GM21576 (cell line): ENCODE results near the gene PPP1R3G.

Experiments used
- ATAC-seq: cut with Tn5 transposase; IDR thresholded peaks from one replicate; pipeline ENCODE4 v1.9.1; 2021; ENCODE audit warnings: mild to moderate bottlenecking, moderate library complexity; ENCODE audit not compliant: unreplicated experiment

PPP1R3G gene

GRCh38 chr6:5071216-5071615 is 13.9 kb upstream of the PPP1R3G start:
- no peak for ATAC-seq

- no peak for ATAC-seq
These were observed 12.7 kb upstream of the PPP1R3G start for GRCh38 chr6:5072440-5072839.

- no peak for ATAC-seq
These were observed 11.1 kb upstream of the PPP1R3G start for GRCh38 chr6:5073992-5074391.

GRCh38 chr6:5076931-5077330 is 8.2 kb upstream of the PPP1R3G start:
- ATAC-seq, result no peak

- ATAC-seq, result peak; percentile 67
These were observed 6.9 kb upstream of the PPP1R3G start for GRCh38 chr6:5078121-5078669.

GRCh38 chr6:5079692-5080091 is 5.4 kb upstream of the PPP1R3G start:
- ATAC-seq, result no peak

GRCh38 chr6:5080574-5080973 is 4.6 kb upstream of the PPP1R3G start:
- no peak for ATAC-seq

- ATAC-seq, result no peak
These were observed 4.0 kb upstream of the PPP1R3G start for GRCh38 chr6:5081182-5081581.

- no peak for ATAC-seq
These were observed 3.2 kb upstream of the PPP1R3G start for GRCh38 chr6:5081955-5082354.

- ATAC-seq, result no peak
These were observed 2.4 kb upstream of the PPP1R3G start for GRCh38 chr6:5082487-5083306.

GRCh38 chr6:5083307-5083583 is 1.9 kb upstream of the PPP1R3G start:
- no peak for ATAC-seq

- ATAC-seq, result no peak
These were observed 1.3 kb upstream of the PPP1R3G start for GRCh38 chr6:5083813-5084359.

GRCh38 chr6:5084360-5084780 is 771 bp upstream of the PPP1R3G start:
- no peak for ATAC-seq

GRCh38 chr6:5085648-5086293 is 630 bp downstream of the PPP1R3G start:
- peak; percentile 29 for ATAC-seq

GRCh38 chr6:5086294-5086890 is 1.3 kb downstream of the PPP1R3G start:
- ATAC-seq, result no peak

GRCh38 chr6:5087389-5087788 is 2.2 kb downstream of the PPP1R3G start:
- no peak for ATAC-seq

- ATAC-seq, result no peak
These were observed 3.6 kb downstream of the PPP1R3G start for GRCh38 chr6:5088780-5089179.

- ATAC-seq, result no peak
These were observed 4.6 kb downstream of the PPP1R3G start for GRCh38 chr6:5089481-5090438.

GRCh38 chr6:5090603-5091002 is 5.5 kb downstream of the PPP1R3G start:
- no peak for ATAC-seq

GRCh38 chr6:5091210-5092069 is 6.3 kb downstream of the PPP1R3G start:
- no peak for ATAC-seq
